Fibroblast of peridontal ligament (primary cell): ENCODE results near the gene JPH3.

Experiments
- DNase-seq: peaks from one replicate; pipeline ENCODE4 v3.0.0-alpha.2; 2010; ENCODE audit errors: extremely low read depth

Gene JPH3

DNA sequence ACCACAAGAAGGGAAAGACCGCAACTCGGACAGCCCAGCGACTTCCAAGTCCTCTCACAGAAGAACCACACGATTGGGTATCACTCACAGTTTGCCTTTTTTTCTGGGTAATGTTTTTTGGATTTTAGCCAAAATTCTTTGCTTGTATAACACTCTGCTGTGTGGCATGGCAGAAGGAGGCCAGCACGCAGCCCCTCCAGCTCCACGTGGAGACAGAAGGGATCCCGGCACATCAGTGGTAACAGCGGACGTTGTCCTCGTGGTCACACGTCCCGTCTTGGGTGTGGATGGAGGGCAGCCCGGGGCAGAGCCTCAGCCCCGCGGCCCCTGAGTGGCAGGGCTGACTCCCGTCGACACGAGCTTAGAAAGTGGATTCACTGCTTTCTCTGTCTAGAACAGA lies 94.4 kb downstream of the JPH3 start:
- no peak for DNase-seq

GRCh38 chr16:87697256-87697655 lies 94.9 kb downstream of the JPH3 start:
- DNase-seq: no peak

DNA sequence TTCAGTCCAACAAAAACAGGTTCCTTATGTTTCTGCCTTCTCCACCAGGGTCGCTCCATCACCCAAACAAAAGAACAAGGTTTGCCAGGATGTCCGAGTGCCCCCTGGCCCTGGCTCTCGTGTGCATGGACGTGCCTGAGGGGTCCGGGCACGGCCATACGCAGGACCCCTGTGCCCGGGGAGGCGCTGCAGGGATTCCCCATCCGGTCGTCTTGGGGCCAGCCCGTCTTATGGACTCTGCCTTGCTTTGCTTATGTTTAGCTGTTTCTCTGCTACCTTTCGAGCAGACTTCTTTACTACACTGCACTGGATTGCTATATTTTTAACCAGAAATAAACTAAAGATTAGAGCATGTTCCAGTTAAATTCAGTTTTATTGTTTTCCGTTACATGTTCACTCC lies 95.5 kb downstream of the JPH3 start:
- DNase-seq: no peak

DNA sequence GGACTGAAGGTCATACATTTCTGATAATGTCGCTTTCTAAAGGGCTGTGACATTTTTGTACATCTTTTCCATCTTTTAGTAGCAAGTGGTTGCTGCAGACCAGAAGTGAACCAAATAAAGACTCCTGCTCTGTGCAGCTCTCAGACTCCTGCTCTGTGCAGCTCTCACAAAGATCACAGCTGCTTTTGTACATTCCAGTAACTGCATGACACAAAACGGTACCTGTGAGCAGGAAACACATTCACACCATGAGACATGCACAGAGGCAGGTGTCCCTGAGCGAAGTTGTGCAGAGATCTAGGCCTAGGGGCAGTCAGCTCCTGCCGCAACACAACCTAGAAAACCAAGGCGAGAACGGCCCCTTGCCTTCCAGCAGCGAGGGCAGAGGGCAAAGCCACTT lies 95.9 kb downstream of the JPH3 start:
- DNase-seq: no peak

GRCh38 chr16:87698676-87699199 lies 96.4 kb downstream of the JPH3 start:
- no peak for DNase-seq

DNA sequence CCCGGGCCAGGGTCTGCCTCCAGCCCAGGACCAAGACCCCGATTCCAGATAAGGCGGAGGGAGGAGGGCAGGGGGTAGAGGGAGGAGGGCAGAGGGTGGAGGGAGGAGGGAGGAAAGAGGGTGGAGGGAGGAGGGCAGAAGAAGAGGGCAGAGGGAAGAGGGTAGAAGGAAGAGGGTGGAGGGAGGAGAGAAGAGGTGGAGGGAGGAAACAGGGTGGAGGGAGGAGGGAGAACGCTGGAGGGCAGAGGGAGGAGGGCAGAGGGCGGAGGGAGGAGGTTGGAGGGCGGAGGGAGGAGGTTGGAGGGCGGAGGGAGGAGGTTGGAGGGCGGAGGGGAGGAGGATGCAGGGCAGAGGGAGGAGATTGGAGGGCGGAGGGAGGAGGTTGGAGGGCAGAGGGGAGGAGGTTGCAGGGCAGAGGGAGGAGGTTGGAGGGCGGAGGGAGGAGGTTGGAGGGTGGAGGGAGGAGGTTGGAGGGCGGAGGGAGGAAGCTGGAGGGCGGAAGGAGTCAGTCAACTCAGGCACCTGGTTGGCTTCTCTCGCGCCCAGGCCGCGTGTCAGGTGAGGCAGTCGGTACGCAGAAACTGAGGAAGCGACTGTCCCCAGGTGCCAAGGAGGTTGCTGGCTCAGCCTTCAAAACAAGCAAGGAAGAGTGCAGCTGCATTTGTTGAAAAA lies 98.2 kb downstream of the JPH3 start:
- no peak for DNase-seq

DNA sequence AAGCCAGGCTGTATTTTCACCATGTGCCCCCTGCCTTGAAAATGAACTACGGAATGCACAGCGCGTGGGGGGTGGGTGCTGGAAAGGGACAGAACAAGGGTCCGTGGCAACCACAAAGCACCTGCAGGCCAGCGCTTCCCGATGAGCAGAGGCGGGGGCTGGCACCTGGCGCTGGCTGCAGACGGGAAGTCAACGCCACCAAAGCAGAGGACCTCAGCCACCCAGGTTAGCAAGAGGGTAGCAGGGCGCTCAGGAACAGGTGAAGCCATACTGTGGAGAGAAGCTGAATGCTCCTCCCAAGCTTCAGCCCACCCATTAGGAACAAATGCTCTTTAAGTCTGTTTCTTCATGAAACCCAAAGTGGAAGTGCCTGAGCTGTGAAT lies 98.8 kb downstream of the JPH3 start:
- DNase-seq: no peak

GRCh38 chr16:87701505-87701921 lies 99.2 kb downstream of the JPH3 start:
- no peak for DNase-seq

- peak; percentile 27 for DNase-seq
These were observed 100.1 kb downstream of the JPH3 start for GRCh38 chr16:87702325-87702811.

GRCh38 chr16:87703071-87703470 lies 100.8 kb downstream of the JPH3 start:
- no peak for DNase-seq

DNA sequence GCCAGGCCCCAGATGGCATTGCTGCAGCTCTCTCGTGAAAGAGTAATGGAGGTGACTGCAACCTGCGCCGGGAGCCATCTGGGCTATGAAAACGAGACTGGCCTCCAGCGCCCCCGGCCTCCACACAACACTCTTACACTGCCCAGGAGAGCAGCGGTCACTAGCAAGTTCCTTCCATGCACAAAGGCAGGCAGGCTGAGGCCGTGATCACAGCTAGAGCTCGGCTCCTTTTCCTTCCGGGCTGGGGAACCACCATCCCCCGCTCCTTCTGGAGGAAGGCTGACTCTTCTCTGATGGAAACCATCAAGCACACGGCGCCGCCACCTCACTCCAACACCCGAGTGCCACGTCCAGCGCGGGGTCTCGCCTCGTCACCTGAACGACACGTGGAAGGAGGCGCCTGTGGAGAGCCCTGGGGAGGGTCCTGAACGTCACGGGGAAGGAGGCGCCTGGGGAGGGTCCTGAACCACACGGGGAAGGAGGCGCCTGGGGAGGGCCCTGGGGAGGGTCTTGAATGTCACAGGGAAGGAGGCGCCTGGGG lies 101.6 kb downstream of the JPH3 start:
- DNase-seq: no peak

DNA sequence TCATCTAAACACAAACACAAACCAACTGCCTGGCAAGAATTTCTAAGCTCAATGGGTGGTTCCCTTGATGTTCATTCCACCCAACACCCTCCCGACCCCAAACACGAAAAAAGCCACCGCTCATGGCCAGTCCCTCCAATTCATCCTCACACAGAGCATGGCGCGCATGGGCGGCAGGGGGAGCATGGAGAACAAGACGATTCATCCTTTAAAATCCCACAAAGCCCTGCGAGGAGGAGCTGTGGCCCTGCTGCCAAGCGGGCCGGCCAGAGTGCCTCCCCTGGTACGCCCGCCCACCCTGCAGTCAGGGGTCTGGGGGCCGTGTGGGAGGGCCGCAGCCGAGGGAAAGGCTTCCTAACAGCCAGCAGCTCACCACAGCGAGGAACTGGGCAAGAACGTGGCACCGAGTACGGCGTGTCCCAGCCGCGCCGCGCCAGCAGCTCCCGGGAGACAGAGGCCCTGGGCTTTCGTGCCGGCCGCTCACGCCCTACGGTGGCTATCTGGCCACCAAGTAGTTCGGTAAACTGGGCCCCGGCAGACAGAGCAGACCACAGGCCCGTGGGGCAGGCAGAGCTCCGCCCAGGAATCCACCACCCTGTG lies 102.5 kb downstream of the JPH3 start:
- DNase-seq: no peak

DNA sequence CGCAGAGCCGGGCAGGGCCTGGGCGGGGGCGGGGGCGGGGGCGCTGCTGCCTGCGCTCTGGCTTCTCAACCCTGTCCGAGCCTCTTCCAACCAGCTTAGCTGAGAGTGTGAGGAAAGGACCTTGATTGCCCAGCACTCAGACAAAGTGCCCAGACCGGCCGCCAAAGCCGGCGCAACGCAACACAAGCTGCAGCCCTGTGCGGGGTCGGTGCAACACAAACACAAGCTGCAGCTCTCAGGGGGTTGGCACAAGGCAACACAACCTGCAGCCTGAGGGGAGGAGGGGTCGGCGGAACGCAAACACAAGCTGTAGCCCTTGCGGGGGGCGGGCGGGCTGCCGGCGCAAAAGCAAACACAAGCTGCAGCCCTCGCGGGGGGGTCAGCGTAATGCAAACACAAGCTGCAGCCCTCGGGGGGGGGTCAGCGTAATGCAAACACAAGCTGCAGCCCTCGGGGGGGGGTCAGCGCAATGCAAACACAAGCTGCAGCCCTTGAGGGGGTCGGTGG lies 103.5 kb downstream of the JPH3 start:
- no peak for DNase-seq

DNA sequence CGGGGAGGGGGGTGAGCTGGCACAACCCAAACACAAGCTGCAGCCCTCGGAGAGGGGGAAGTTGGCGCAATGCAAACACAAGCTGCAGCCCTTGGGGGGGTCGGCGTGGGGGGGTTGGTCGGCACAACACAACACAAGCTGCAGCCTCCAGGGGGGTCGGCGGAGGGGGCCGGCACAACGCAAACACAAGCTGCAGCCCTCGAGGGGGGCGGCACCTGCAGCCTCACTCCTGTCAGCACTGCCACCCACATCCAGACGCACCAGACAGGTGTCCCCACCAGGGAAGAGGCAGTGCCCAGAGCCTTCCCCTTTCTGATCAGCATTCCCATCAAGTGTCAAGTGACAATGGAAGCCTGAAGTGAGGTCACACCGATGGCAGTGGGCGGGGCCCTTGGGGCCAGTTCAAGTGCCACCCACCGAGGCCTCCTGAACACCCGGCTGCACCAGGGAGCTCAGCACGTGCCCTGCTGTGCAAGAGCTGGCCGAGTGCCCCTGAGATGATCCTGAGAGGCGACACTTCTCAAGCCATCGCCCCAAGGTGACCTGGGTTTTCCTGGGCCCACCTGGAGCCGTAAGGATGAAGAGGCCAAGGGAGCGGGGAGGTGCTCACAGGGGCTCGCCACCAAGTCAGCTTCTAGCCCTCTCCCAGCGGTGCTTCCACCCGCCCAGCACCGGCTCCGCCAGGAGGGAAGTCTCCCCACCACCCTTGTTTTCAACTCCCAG lies 104.1 kb downstream of the JPH3 start:
- no peak for DNase-seq

- DNase-seq: no peak
These were observed 104.8 kb downstream of the JPH3 start for GRCh38 chr16:87707097-87707496.

GRCh38 chr16:87707714-87708580 lies 105.6 kb downstream of the JPH3 start:
- DNase-seq: no peak

DNA sequence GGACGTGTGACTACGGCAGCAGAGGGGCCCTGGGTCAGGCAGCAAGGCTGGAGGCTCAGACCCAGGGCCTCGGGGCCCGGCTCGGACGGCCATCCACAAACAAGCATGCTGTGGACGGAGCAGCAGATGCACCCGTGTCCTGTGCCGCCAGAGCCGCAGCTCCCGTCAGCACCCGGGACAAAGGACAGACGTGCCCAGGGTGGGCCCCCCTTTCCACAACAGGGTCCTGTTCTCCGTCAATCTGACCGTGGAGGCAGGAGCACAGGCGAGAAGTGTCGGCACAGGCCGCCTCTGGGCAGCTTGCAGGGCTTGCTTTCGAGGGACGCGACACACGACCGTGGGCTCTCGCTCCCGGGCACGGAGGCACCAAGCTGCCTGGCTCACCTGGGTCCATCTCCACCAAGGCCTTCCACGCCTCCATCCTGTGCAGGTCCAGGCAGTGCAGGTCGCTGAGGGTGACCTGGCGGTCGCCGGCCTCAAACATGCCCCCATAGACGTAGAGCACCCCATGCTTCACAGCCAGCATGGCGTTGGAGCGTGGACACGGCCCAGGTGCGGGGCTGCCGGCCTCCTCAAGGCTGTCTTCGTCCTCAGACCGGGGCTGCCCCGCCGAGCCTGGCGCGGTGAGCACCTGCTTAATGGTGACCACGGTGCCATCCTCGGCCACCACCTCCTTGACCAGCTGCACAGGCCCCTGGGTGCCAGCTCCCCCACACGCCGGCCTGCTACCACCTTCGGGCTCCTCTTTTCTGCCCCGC lies 106.8 kb downstream of the JPH3 start:
- DNase-seq: no peak

GRCh38 chr16:87709677-87710076 lies 107.4 kb downstream of the JPH3 start:
- DNase-seq: no peak

DNA sequence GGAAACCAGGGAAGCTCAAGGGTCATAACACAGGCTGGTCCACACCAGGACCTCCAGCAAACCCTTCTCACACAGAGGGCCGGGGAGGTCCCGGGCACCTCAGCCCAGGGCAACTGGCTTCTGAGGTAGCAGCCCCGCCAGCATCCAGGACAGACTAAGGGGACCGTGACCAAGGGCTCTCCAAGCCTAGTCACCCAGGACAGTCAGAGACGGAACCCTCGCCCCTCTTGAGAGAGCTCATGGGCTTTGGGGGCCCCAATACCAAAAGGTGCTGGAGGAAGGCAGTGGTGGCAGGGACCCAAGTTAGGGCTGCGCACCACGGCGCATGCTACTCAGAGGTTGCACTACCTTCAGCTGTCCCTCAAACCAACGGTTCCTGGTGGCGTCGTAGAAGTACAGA lies 108.6 kb downstream of the JPH3 start:
- DNase-seq: no peak

GRCh38 chr16:87712184-87712762 lies 110.0 kb downstream of the JPH3 start:
- DNase-seq: no peak
